AG09309 (cell line): ENCODE results near the gene P3H3.

Experiments
- DNase-seq: peaks from one replicate; pipeline ENCODE4 v3.0.0-alpha.2; 2010; ENCODE audit warnings: low read depth
- H3K4me3 ChIP-seq: 2 replicates; pipeline ENCODE4 v1.5.1; 2011; ENCODE audit warnings: mild to moderate bottlenecking, low read depth, low read length, moderate library complexity; ENCODE audit not compliant: control insufficient read depth
- CTCF ChIP-seq: IDR thresholded peaks from 2 replicates; pipeline ENCODE4 v1.5.1; 2011; ENCODE audit warnings: mild to moderate bottlenecking, low read depth, low read length, inconsistent platforms; ENCODE audit not compliant: insufficient read depth, control insufficient read depth; ENCODE audit errors: missing control alignments

The P3H3 gene

GRCh38 chr12:6782850-6783566 lies 45.2 kb upstream of the P3H3 start:
- TF ChIP-seq CTCF, result no peak
- DNase-seq, result no peak
- no peak overlapping the region for H3K4me3 ChIP-seq

GRCh38 chr12:6783828-6784227 lies 44.4 kb upstream of the P3H3 start:
- no peak for TF ChIP-seq CTCF
- H3K4me3 ChIP-seq, result no peak overlapping the region
- DNase-seq, result no peak

- no peak for DNase-seq
- TF ChIP-seq CTCF, result no peak
- H3K4me3 ChIP-seq, result no peak overlapping the region
These were observed 43.9 kb upstream of the P3H3 start for GRCh38 chr12:6784296-6784695.

GRCh38 chr12:6784761-6785160 lies 43.4 kb upstream of the P3H3 start:
- DNase-seq, result no peak
- TF ChIP-seq CTCF, result no peak
- H3K4me3 ChIP-seq, result no peak overlapping the region

GRCh38 chr12:6786416-6787094 lies 41.7 kb upstream of the P3H3 start:
- H3K4me3 ChIP-seq, result no peak overlapping the region
- DNase-seq, result no peak

GRCh38 chr12:6787309-6787708 lies 40.9 kb upstream of the P3H3 start:
- no peak overlapping the region for H3K4me3 ChIP-seq
- no peak for DNase-seq
- no peak for TF ChIP-seq CTCF

More at GRCh38 chr12:6786416-6787094, 41.7 kb upstream of the P3H3 start:
- no peak for TF ChIP-seq CTCF
